H9 (cell line): Measurements from ENCODE around the gene SNX4. TPM values are rescaled to one million over a fixed set of nuclear protein-coding genes. Genes with fewer than 3 reads are reported as not detected.

Experiments
- DNase-seq: peaks from one replicate; pipeline ENCODE4 v3.0.0-alpha.2; 2017
- H2AFZ ChIP-seq: one replicate; pipeline ENCODE4 v1.6.1; 2013; ENCODE audit warnings: mild to moderate bottlenecking, low read length, control low read depth, moderate library complexity
- H2AK5ac ChIP-seq: 2 replicates; pipeline ENCODE4 v1.6.1; 2013; ENCODE audit warnings: low read length, control low read depth, mixed read lengths; ENCODE audit not compliant: insufficient read length
- H2BK120ac ChIP-seq: one replicate; pipeline ENCODE4 v1.6.1; 2013; ENCODE audit warnings: low read depth, mild to moderate bottlenecking, low read length, control low read depth, inconsistent platforms; ENCODE audit not compliant: poor library complexity, severe bottlenecking
- H2BK12ac ChIP-seq: 2 replicates; pipeline ENCODE4 v1.6.1; 2013; ENCODE audit warnings: low read length, control low read depth, mixed read lengths, low read depth; ENCODE audit not compliant: insufficient read length
- H2BK15ac ChIP-seq: 2 replicates; pipeline ENCODE4 v1.6.1; 2013; ENCODE audit warnings: low read depth, low read length, control low read depth
- H2BK20ac ChIP-seq: one replicate; pipeline ENCODE4 v1.6.1; 2013; ENCODE audit warnings: low read depth, mild to moderate bottlenecking, low read length, control low read depth, inconsistent platforms; ENCODE audit not compliant: poor library complexity, severe bottlenecking
- H2BK5ac ChIP-seq: 2 replicates; pipeline ENCODE4 v1.6.1; 2013; ENCODE audit warnings: low read length, control low read depth, mixed read lengths; ENCODE audit not compliant: insufficient read length
- H3K14ac ChIP-seq: 2 replicates; pipeline ENCODE4 v1.6.1; 2013; ENCODE audit warnings: low read length, control low read depth; ENCODE audit not compliant: insufficient read depth
- H3K18ac ChIP-seq: 2 replicates; pipeline ENCODE4 v1.6.1; 2013; ENCODE audit warnings: low read depth, mild to moderate bottlenecking, mixed read lengths, low read length, control low read depth; ENCODE audit not compliant: insufficient read length
- H3K23ac ChIP-seq: 2 replicates; pipeline ENCODE4 v1.6.1; 2013; ENCODE audit warnings: low read length, control low read depth, mixed read lengths, low read depth; ENCODE audit not compliant: insufficient read length
- H3K23me2 ChIP-seq: 2 replicates; pipeline ENCODE4 v1.6.1; 2013; ENCODE audit warnings: low read depth, mild to moderate bottlenecking, mixed read lengths, low read length, control low read depth; ENCODE audit not compliant: insufficient read length, poor library complexity, severe bottlenecking
- H3K27ac ChIP-seq: 2 replicates; pipeline ENCODE4 v1.5.1; 2013; ENCODE audit warnings: low read length, control low read depth, mixed read lengths, low read depth; ENCODE audit not compliant: insufficient read length
- H3K27me3 ChIP-seq: 2 replicates; pipeline ENCODE4 v1.6.1; 2013; ENCODE audit warnings: low read length, control low read depth, inconsistent platforms; ENCODE audit not compliant: insufficient read depth
- H3K4ac ChIP-seq: 2 replicates; pipeline ENCODE4 v1.6.1; 2013; ENCODE audit warnings: low read depth, mild to moderate bottlenecking, control low read depth, inconsistent platforms, low read length, moderate library complexity
- H3K4me1 ChIP-seq: 2 replicates; pipeline ENCODE4 v1.6.1; 2013; ENCODE audit warnings: low read length, control low read depth, inconsistent platforms; ENCODE audit not compliant: insufficient read depth
- H3K4me2 ChIP-seq: 2 replicates; pipeline ENCODE4 v1.6.1; 2013; ENCODE audit warnings: low read length, control low read depth, mixed read lengths; ENCODE audit not compliant: insufficient read length, insufficient read depth
- H3K56ac ChIP-seq: 2 replicates; pipeline ENCODE4 v1.6.1; 2013; ENCODE audit warnings: low read depth, mild to moderate bottlenecking, mixed read lengths, low read length, control low read depth; ENCODE audit not compliant: insufficient read length
- H3K79me1 ChIP-seq: 2 replicates; pipeline ENCODE4 v1.6.1; 2013; ENCODE audit warnings: low read depth, mild to moderate bottlenecking, moderate library complexity, low read length, control low read depth, inconsistent platforms; ENCODE audit not compliant: insufficient read depth, poor library complexity, severe bottlenecking
- H3K79me2 ChIP-seq: 2 replicates; pipeline ENCODE4 v1.6.1; 2013; ENCODE audit warnings: low read length, control low read depth, inconsistent platforms; ENCODE audit not compliant: insufficient read depth
- H3K9ac ChIP-seq: 2 replicates; pipeline ENCODE4 v1.6.1; 2013; ENCODE audit warnings: low read length, control low read depth, mixed read lengths; ENCODE audit not compliant: insufficient read length; ENCODE audit errors: extremely low read depth
- H3K9me3 ChIP-seq: one replicate; pipeline ENCODE4 v1.6.1; 2013; ENCODE audit warnings: low read depth, low read length, inconsistent platforms; ENCODE audit not compliant: control insufficient read depth
- H3T11ph ChIP-seq: one replicate; pipeline ENCODE4 v1.6.1; 2013; ENCODE audit warnings: mild to moderate bottlenecking, low read length, control low read depth, inconsistent platforms
- H4K20me1 ChIP-seq: one replicate; pipeline ENCODE4 v1.6.1; 2013; ENCODE audit not compliant: control insufficient read depth, insufficient read length, insufficient read depth
- H4K5ac ChIP-seq: 2 replicates; pipeline ENCODE4 v1.6.1; 2013; ENCODE audit warnings: low read depth, mild to moderate bottlenecking, mixed read lengths, low read length, control low read depth; ENCODE audit not compliant: insufficient read length
- H4K8ac ChIP-seq: replicated peaks from 2 replicates; pipeline ENCODE4 v1.6.1; 2013; ENCODE audit warnings: low read length, control low read depth, mixed read lengths, low read depth; ENCODE audit not compliant: insufficient read length
- H4K91ac ChIP-seq: 2 replicates; pipeline ENCODE4 v1.6.1; 2013; ENCODE audit warnings: low read depth, mild to moderate bottlenecking, moderate library complexity, mixed read lengths, low read length, control low read depth; ENCODE audit not compliant: insufficient read length
- H3K27ac Mint-ChIP-seq, 3 experiments: 2 replicates in 2 of 3; 3 replicates in 1 of 3; pipeline ENCODE4 v1.8.0; 2020 to 2021; ENCODE audit warnings: mixed read lengths in 3 of 3, mild to moderate bottlenecking in 1 of 3, moderate library complexity in 1 of 3
- H3K27me3 Mint-ChIP-seq: 2 replicates; pipeline ENCODE4 v1.8.0; 2021; ENCODE audit warnings: low read depth, mild to moderate bottlenecking, moderate library complexity, mixed read lengths
- H3K36me3 Mint-ChIP-seq, 3 experiments: 2 replicates in 2 of 3; 3 replicates in 1 of 3; pipeline ENCODE4 v1.8.0; 2020 to 2021; ENCODE audit warnings: low read depth in 3 of 3, mixed read lengths in 3 of 3; ENCODE audit not compliant: insufficient read depth in 1 of 3
- H3K4me1 Mint-ChIP-seq, 2 experiments: 2 replicates each; pipeline ENCODE4 v1.8.0; 2020; ENCODE audit warnings: mixed read lengths in 2 of 2
- H3K4me3 Mint-ChIP-seq, 2 experiments: 2 replicates in 1 of 2; 3 replicates in 1 of 2; pipeline ENCODE4 v1.8.0; 2020 to 2021; ENCODE audit warnings: mild to moderate bottlenecking in 2 of 2, mixed read lengths in 2 of 2, moderate library complexity in 1 of 2
- H3K9me3 Mint-ChIP-seq, 2 experiments: 2 replicates in 1 of 2; 3 replicates in 1 of 2; pipeline ENCODE4 v1.8.0; 2020; ENCODE audit warnings: mild to moderate bottlenecking in 2 of 2, mixed read lengths in 2 of 2, moderate library complexity in 1 of 2
- CTCF ChIP-seq: fragments of 200-600 bp; sonication (generic); conservative IDR thresholded peaks from 3 replicates; pipeline ENCODE4 v1.8.0; 2021; ENCODE audit warnings: antibody characterized with exemption, mild to moderate bottlenecking
- WGBS: extraction: QIAGEN DNeasy Blood & Tissue Kit; methylation state at CpG from one replicate; pipeline ENCODE4 v1.1.7; 2013; ENCODE audit warnings: missing lambda C conversion rate, low lambda C conversion rate, mixed read lengths; ENCODE audit not compliant: insufficient read length; ENCODE audit errors: extremely low coverage; 5-methylcytosine and 5-hydroxymethylcytosine counted together
- total RNA-seq: library from RNA; stranded (reverse); gene quantifications from 2 replicates; pipeline ENCODE4 v1.2.1, GENCODE V29; 2021

Gene SNX4
- total RNA-seq, 1 experiment from 2014 or later: 29.5 TPM

- WGBS: no CpG with 5 or more reads among the region's 4 CpGs
- DNase-seq: no peak
- Histone ChIP-seq H3K23ac (no peak overlapping the region), H2BK20ac (no peak overlapping the region), H3K56ac (no peak overlapping the region), H3K4ac (no peak overlapping the region), H2BK5ac (no peak overlapping the region), H3K4me1 (no peaks in the 10 kb centered on the region), H2BK15ac (no peak overlapping the region), H2BK120ac (no peak overlapping the region), H2AK5ac (no peak overlapping the region), H2AFZ (no peak overlapping the region), H3K79me1 (no peaks in the 10 kb centered on the region), H4K8ac (no peak overlapping the region), H4K5ac (no peak overlapping the region), H3K4me2 (no peak overlapping the region), H3K27ac (no peak overlapping the region), H4K91ac (no peak overlapping the region), H3K79me2 (no peaks in the 10 kb centered on the region), H3K9ac (no peak overlapping the region), H3K9me3 (no peaks in the 10 kb centered on the region), H3T11ph (no peak overlapping the region), H3K27me3 (no peaks in the 10 kb centered on the region), H3K18ac (no peak overlapping the region), H3K14ac (no peak overlapping the region), H3K23me2 (no peaks in the 10 kb centered on the region), H4K20me1 (no peaks in the 10 kb centered on the region), H2BK12ac (no peak overlapping the region)
- TF ChIP-seq CTCF: no peak
- peaks cover 0 to 22% (median 17%) of the 10 kb centered on the region in 3 experiments; a peak in 5 of 7 replicates for H3K36me3 Mint-ChIP-seq
- no peak overlapping the region for H3K27ac Mint-ChIP-seq
- H3K4me1 Mint-ChIP-seq: no peaks in the 10 kb centered on the region
- H3K4me3 Mint-ChIP-seq: no peak overlapping the region
- no peaks in the 10 kb centered on the region for H3K27me3 Mint-ChIP-seq
- H3K9me3 Mint-ChIP-seq: no peaks in the 10 kb centered on the region
Observed at GRCh38 chr3:125552401-125552800, 32.4 kb upstream of the SNX4 start.
